ENCODE data around the gene EXD2.

Gene EXD2, protein sequence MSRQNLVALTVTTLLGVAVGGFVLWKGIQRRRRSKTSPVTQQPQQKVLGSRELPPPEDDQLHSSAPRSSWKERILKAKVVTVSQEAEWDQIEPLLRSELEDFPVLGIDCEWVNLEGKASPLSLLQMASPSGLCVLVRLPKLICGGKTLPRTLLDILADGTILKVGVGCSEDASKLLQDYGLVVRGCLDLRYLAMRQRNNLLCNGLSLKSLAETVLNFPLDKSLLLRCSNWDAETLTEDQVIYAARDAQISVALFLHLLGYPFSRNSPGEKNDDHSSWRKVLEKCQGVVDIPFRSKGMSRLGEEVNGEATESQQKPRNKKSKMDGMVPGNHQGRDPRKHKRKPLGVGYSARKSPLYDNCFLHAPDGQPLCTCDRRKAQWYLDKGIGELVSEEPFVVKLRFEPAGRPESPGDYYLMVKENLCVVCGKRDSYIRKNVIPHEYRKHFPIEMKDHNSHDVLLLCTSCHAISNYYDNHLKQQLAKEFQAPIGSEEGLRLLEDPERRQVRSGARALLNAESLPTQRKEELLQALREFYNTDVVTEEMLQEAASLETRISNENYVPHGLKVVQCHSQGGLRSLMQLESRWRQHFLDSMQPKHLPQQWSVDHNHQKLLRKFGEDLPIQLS

GRCh38 chr14:69191340-69192111 lies at the start of gene EXD2:
Gene EXD2, plus strand, starts transcription at chr14:69191498. Its CDS starts 17,973 bp downstream, at chr14:69209471.
- H3K9ac ChIP-seq, result peak within 1 kb of the TSS; percentile 76; the same call in 1 of the 2 replicates
- H3K4me3 ChIP-seq (IDR thresholded peaks at IDR 0.05; ENCODE audit: insufficient read depth, low read depth, low read length), result peak within 1 kb of the TSS; percentile 31
- no peaks in the 10 kb centered on the region for H3K79me2 ChIP-seq (ENCODE audit: insufficient read depth, low read depth)
- H4K20me1 ChIP-seq (ENCODE audit: insufficient read depth), result no peaks in the 10 kb centered on the region
- TF ChIP-seq, protein P1, sequence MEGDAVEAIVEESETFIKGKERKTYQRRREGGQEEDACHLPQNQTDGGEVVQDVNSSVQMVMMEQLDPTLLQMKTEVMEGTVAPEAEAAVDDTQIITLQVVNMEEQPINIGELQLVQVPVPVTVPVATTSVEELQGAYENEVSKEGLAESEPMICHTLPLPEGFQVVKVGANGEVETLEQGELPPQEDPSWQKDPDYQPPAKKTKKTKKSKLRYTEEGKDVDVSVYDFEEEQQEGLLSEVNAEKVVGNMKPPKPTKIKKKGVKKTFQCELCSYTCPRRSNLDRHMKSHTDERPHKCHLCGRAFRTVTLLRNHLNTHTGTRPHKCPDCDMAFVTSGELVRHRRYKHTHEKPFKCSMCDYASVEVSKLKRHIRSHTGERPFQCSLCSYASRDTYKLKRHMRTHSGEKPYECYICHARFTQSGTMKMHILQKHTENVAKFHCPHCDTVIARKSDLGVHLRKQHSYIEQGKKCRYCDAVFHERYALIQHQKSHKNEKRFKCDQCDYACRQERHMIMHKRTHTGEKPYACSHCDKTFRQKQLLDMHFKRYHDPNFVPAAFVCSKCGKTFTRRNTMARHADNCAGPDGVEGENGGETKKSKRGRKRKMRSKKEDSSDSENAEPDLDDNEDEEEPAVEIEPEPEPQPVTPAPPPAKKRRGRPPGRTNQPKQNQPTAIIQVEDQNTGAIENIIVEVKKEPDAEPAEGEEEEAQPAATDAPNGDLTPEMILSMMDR (conservative IDR thresholded peaks at IDR 0.05; ENCODE audit: low read depth, low read length), result no peak
- peak within 1 kb of the TSS; percentile 51 for H3K27ac ChIP-seq
- no peaks in the 10 kb centered on the region for H3K27me3 ChIP-seq (ENCODE audit: insufficient read depth, low read depth)
- peak within 1 kb of the TSS; percentile 82 for H3K4me2 ChIP-seq
- no peaks in the 10 kb centered on the region for H3K36me3 ChIP-seq (ENCODE audit: insufficient read depth)
- peaks cover 8% of the 10 kb centered on the region for H3K4me1 ChIP-seq (ENCODE audit: low read depth, poor library complexity, severe bottlenecking)
- peak within 1 kb of the TSS; percentile 47 for H2AFZ ChIP-seq (ENCODE audit: low read depth)

GRCh38 chr14:69141550-69141949 lies 49.7 kb upstream of the EXD2 start:
- Histone ChIP-seq H3K27me3 (ENCODE audit: insufficient read depth, low read depth) (no peaks in the 10 kb centered on the region), H3K4me2 (no peak overlapping the region), H3K4me3 (IDR thresholded peaks at IDR 0.05; ENCODE audit: insufficient read depth, low read depth, low read length) (no peak overlapping the region), H3K9ac (no peak overlapping the region), H3K36me3 (ENCODE audit: insufficient read depth) (no peaks in the 10 kb centered on the region), H2AFZ (ENCODE audit: low read depth) (no peak overlapping the region), H3K79me2 (ENCODE audit: insufficient read depth, low read depth) (no peaks in the 10 kb centered on the region; the same call in 1 of the 2 replicates), H3K27ac (no peak overlapping the region), H4K20me1 (ENCODE audit: insufficient read depth) (no peaks in the 10 kb centered on the region), H3K4me1 (ENCODE audit: low read depth, poor library complexity, severe bottlenecking) (peaks cover 10% of the 10 kb centered on the region)
- TF ChIP-seq, protein P1 (conservative IDR thresholded peaks at IDR 0.05; ENCODE audit: low read depth, low read length), result no peak

DNA sequence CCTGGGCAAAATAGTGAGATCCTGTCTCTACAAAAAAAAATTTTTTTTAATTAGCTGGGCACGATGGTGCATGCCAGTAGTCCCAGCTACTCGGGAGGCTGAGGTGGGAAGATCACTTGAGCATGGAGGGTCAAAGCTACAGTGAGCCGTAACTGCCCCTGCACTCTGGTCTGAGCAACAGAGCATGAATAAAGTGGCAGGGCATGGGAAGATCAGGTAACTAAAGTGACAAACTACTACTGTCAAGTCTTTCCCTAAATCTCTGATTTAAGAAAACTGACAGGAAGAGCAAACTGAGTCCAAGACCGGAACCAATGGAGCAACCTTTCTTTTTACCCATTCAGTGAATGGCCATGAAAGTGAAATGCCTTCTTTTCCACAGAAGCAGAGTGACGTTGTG lies 49.2 kb upstream of the EXD2 start:
- no peaks in the 10 kb centered on the region; the same call in 1 of the 2 replicates for H3K79me2 ChIP-seq (ENCODE audit: insufficient read depth, low read depth)
- no peak overlapping the region for H3K4me2 ChIP-seq
- no peak overlapping the region for H3K27ac ChIP-seq
- no peaks in the 10 kb centered on the region for H3K27me3 ChIP-seq (ENCODE audit: insufficient read depth, low read depth)
- no peaks in the 10 kb centered on the region for H3K36me3 ChIP-seq (ENCODE audit: insufficient read depth)
- H3K9ac ChIP-seq, result no peak overlapping the region
- H4K20me1 ChIP-seq (ENCODE audit: insufficient read depth), result no peaks in the 10 kb centered on the region
- no peak overlapping the region for H3K4me3 ChIP-seq (IDR thresholded peaks at IDR 0.05; ENCODE audit: insufficient read depth, low read depth, low read length)
- H2AFZ ChIP-seq (ENCODE audit: low read depth), result no peak overlapping the region
- peaks cover 10% of the 10 kb centered on the region for H3K4me1 ChIP-seq (ENCODE audit: low read depth, poor library complexity, severe bottlenecking)
- TF ChIP-seq, protein P1 (conservative IDR thresholded peaks at IDR 0.05; ENCODE audit: low read depth, low read length), result no peak

GRCh38 chr14:69149461-69150244 lies 41.6 kb upstream of the EXD2 start:
- no peak overlapping the region for H3K9ac ChIP-seq

More at GRCh38 chr14:69149461-69150244, 41.6 kb upstream of the EXD2 start:
- H3K36me3 ChIP-seq (ENCODE audit: insufficient read depth), result no peaks in the 10 kb centered on the region
- no peak overlapping the region for H2AFZ ChIP-seq (ENCODE audit: low read depth)
- H3K4me2 ChIP-seq, result no peak overlapping the region
- no peaks in the 10 kb centered on the region for H4K20me1 ChIP-seq (ENCODE audit: insufficient read depth)
- H3K27me3 ChIP-seq (ENCODE audit: insufficient read depth, low read depth), result no peaks in the 10 kb centered on the region
- no peak overlapping the region for H3K4me3 ChIP-seq (IDR thresholded peaks at IDR 0.05; ENCODE audit: insufficient read depth, low read depth, low read length)
- TF ChIP-seq, protein P1 (conservative IDR thresholded peaks at IDR 0.05; ENCODE audit: low read depth, low read length), result no peak
- H3K79me2 ChIP-seq (ENCODE audit: insufficient read depth, low read depth), result peaks cover 34% of the 10 kb centered on the region
- no peak overlapping the region for H3K27ac ChIP-seq
- peaks cover 15% of the 10 kb centered on the region for H3K4me1 ChIP-seq (ENCODE audit: low read depth, poor library complexity, severe bottlenecking)

Measured in KMS-11 (cell line).